HG03097 (cell line): ENCODE data around the gene SNAP47.

Experiments
- ATAC-seq: cut with Tn5 transposase; IDR thresholded peaks from one replicate; pipeline ENCODE4 v1.9.1; 2021; ENCODE audit not compliant: unreplicated experiment, low FRiP score

The SNAP47 gene

DNA sequence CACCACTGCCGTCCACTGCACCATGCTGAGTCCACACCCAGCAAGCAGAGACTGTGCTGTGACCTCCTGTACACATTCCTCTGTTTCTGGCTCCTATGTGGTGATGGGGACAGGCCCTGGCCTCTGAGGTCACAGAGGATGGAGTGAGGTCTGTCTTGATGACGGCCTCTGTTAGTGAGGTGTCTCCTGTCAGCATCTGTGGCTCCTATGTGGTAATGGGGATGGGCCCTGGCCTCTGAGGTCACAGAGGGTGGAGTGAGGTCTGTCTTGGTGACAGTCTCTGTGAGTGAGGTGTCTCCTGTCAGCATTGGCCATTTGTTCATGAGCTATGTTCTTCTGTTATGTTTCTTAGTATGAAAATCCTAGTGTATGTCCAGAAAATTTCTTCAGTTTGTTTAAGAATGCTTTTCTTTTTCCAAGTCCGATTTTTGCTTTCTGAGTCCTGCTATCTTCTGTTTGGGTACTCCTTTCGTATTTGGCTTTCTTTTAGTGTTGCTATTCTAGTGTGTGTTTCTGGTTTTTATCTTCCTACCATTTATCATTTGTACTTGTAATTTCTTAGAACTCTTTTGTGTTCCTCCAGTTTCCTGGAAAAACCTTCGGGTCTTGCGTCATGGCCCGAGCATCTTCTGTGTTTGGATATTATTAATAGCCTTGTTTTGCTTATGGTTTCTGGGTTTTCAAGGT lies 13.4 kb downstream of the SNAP47 start:
- no peak for ATAC-seq

DNA sequence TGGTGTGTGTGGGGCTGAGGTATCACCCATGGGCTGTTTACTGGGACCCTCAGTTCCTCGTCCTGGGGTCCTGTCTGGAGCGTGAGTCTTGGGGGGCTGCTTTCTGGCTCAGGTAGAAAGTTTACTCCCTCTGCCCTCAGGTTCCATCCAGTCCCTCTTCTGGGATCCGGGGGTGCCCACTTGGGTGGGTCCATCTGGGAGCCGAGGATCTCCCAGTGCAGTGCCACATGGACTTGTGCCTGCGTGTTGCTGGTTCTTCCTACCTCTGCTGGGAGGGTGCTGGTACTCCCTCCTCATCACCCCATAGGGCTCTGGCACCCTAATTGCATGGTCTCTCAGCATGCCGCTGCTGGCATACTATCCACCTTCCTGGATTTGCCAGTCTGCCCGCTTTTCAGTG lies 14.0 kb downstream of the SNAP47 start:
- ATAC-seq = no peak

DNA sequence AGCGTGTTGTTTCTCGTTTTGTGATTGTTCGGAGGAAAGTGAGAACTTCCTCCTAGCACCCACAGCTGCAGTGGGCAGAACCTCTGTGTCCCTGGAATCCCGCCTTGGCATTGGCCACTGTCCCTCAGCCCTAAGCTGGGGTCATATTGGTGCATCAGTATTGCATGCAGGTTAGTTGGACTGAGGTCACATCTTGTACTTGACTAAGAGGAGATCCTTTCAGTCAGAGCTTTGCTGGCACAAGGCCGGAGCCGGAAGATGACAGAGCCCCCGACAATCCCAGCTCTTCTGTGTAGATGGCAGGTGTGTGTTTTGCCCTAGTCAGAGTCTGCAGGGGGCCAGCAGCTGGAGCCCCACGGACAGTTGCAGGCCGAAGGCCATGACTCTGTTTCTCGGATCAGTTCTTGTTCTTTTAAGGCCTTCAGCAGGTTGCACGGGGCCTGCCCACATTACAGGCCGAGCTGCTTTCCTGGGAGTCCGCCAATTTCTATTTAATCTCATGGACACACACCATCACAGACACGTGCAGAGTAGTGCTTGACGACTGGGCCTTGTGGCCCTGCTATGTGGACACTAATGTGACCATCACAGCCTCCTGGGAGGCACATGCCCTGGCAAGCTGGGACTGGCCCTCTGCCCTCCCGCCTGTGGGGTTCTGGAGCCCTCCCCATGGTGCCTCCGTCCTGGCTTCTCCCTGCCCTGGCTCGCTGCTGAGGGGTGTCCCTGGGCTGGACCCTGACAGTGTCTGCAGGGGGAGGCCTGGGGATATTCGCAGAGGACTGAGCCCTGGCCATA lies 14.9 kb downstream of the SNAP47 start:
- ATAC-seq = no peak

DNA sequence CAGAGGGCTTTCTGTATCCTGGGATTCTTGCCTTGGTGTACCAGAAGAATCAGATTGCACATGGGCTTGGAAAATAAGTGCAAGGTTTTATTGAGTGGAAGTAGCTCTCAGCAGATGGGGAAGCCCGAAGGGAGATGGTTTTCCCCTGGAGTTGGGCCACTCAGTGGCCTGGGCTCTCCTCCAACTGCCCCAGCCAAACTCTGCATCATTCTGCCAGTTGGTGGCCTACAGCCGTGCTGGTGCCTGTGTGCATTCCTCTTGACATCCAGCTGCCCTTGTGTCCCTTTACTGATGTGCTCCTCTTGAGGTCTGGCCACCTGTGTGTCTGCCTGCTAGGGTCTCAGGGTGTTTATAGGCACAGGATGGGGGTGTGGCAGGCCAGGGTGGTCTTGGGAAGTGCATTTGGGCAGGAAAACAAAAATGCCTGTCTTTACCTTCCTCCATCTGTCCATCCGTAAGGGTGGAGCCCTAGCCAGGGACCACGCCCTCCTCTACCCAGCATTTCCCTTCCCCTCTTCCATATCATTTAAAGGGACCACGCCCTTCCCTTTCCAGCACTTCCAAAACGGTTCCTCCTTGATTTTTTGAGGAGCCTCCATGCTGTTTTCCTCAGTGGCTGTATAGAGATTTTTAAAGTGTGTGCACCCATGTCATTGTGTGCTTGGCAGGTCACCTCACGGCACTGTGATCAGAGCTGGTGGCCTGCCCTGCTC lies 18.9 kb downstream of the SNAP47 start:
- ATAC-seq = no peak

DNA sequence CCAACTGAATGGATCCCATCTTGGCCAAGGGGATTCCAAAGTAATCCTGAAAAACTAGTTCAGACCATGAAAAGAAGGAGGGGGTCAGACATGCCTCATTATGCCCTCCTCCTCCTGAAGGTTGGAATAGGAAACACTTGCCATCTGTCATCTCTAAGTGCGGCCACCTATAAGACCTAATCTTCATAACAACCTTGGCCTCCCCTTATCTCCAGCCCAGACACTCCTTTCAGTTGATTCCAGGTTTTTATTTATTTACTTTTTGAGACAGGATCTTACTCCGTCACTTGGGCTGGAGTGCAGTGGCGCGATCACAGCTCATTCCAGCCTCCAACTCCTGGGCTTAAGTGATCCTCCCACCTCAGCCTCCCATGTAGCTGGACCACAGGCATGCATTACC lies 19.7 kb downstream of the SNAP47 start:
- no peak for ATAC-seq

DNA sequence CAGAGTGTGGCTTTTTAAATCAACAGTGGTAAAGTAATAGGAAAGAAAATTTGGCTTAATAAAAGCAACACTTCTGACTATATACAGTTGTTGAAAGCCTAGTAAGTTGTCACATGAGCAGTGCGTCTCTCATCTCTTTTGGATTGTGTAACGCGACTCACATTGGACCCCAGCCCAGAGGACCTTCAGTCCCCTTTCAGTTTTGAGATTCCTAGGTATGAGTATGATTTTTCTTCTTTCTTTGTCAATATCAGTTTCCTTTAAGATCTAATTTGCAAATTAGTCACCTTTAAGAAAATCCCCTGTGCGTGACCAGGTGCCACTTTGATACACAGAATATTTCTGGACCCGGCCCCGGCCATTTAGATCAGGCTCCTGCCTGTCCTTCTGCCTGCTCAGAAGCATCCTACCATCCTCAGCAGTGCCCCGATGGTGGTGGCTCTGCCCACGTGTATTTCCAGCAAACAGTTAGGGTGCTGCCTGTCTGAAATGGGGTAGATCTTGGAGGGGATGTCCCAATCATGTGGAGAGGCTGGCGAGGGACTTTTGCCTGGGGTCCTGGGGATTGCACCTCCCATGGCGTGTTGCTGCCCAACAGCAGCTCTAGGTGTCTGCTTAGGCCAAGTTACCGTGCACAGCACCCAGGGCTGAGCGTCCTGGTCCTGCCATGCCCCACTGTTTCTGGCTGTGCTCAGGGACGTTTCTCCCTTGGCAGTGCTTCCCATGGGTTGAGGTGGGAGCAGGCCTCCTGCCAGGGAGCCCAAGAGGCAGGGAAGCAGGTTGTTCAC lies 21.1 kb downstream of the SNAP47 start:
- no peak for ATAC-seq

DNA sequence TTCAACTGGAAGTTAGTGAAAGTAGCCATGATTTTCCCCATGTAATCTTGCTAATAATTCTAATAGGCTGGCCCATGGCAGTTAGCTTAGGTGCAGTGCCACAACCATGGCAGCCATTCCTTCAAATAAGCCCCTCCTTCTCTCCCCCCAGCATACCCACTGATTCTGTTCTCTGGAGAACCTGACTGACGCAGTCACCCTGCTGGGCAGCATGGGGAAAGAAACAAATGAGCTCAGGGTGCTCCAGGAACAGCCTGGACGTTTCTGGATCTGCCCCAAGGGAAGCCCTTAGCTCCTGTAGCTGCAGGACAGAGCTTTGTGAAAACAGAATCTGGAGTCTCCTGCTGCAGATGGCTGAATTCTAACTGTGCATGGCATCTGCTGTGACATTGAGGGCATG lies 22.5 kb downstream of the SNAP47 start:
- no peak for ATAC-seq

DNA sequence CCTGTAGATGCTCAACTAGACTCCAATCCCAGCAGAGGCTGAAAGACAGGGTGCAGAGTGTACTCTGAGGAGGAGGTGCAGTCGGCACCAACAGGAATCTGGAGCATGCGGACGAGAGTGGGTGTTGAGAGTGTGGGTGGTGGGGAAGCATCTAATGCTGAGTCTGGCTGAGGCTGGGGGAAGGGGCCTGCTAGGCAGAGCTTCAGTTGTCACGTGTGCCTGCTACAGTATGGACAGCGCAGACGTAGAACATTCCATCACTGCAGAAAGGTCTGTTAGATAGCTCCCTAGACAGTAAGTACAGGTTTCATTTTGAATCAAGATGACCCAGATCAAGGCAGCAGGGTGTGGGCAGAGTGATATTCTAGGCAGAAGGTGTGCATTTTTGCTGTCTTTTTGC lies 23.1 kb downstream of the SNAP47 start:
- no peak for ATAC-seq

DNA sequence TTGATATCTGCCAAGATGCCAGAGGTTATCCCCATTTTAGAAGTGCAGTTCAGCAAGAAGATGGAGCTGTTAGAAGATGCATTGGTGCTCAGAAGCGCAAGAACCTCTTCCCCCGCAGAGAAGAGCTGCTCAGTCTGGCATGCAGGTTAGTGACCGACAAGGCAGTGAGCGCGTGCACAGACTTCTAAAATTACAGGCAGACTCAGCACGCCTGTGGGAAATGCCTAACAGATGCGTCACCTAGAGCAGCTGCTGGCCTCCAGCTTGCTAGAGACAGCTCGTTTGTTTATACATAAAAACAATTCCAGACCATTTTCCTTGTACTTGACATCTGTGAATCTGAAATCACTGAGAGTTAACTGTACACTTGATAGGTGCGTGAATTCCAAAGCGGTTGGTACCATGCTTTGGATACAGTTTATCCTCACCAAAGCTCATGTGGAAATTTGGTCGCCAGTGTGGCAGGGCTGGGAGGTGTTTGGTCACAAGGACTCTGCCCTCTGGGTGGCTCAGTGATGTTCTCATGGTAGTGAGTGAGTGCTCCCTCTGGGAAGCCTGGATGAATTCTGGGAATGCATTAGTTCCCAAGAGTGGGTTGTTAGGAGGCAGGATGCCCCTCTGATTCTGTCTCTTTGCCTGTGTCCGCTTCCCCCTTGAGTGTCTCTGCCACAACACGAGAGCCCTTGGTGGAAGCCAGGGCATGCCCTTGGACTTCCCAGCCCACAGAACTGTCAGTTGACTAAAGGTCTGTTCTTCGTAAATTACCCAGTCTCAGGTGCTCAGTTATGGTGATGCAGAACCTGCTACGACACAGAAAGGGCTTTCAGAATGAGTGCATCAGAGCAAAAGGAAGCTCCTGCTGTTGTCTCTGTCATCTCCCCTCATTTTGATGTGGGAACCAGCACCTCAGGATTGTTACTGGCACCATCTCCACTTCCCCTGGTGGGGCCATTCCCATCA lies 24.4 kb downstream of the SNAP47 start:
- no peak for ATAC-seq

DNA sequence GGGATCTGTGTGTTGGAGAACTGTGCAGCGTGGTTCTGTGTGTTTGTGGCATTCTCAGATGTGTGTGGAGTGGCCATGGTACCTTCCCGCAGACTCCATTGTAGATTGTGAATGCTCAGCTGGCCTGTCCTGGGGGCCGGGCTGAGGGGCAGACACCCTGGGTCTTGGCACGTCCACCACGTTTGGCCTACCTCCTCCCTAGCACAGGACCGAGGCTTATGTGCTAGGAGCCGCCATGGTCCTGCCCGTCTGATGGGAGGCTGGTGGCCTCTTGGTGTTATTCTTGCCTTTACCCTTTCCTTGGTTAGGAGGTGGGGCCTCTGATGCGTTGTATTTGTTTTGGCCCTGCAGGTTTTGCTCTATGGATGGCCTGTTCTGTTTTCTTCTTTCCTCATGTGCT lies 25.1 kb downstream of the SNAP47 start:
- ATAC-seq = no peak

DNA sequence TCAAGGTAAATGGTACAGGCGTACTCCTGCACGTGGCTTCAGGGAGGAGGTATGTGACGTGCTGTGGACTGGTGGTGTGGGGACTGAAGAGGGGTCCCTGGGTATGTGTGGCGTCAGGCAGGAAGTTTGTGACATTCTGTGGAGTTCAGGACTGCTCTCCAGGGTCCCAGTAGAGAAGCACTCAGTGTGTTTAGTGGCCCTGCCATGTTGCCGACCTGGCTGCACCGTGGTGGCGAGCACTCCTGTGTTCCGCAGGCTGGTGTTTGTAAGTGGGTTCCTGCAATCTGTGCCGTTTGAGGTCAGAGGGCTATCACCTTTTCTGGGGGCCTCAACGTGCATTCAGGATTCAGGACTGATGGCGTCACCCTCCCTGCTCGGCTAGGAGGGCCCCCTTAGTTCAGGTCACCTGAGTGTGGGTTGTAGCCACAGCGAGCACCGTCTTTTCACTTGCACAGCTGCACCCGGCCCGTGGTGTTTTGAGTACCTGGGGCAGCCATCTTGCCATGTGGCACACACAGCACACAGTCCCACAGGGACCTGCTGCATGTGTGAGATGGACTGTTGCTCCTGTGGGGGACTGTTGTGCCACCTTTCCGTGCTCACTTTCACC lies 26.5 kb downstream of the SNAP47 start:
- ATAC-seq = no peak

DNA sequence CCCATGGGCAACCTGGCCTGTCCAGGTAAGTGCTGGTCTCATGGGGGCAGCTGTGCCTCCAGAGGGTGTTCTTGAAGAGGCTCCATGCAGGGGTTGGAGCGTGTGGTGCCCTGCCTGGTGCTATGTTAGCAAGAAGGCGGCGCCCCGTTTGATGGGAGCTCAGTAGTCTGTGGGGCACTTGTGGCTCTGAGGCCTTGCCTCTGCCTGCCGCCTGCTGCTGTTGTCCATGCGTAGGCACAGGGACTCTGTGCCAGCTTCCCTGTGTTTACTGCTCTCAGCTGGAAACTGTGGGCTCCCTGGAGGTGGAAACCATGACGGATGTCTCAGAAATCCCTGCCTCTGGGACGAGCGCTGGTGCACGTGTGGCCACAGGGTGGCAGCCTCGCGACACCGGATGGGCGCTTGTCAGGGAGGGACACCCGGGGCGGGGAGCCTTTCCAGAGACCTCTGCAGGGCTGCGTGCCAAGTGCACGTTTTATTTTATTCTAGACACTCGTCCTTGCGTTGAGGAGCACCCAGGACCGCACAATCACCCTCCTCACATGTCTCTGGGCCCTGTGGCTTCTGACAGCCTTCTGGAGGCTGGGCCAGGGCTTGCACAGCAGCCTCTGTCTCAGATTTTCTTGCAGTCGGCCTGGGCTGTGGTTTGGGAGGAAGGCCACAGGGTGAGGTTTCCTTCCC lies 27.1 kb downstream of the SNAP47 start:
- ATAC-seq = no peak

DNA sequence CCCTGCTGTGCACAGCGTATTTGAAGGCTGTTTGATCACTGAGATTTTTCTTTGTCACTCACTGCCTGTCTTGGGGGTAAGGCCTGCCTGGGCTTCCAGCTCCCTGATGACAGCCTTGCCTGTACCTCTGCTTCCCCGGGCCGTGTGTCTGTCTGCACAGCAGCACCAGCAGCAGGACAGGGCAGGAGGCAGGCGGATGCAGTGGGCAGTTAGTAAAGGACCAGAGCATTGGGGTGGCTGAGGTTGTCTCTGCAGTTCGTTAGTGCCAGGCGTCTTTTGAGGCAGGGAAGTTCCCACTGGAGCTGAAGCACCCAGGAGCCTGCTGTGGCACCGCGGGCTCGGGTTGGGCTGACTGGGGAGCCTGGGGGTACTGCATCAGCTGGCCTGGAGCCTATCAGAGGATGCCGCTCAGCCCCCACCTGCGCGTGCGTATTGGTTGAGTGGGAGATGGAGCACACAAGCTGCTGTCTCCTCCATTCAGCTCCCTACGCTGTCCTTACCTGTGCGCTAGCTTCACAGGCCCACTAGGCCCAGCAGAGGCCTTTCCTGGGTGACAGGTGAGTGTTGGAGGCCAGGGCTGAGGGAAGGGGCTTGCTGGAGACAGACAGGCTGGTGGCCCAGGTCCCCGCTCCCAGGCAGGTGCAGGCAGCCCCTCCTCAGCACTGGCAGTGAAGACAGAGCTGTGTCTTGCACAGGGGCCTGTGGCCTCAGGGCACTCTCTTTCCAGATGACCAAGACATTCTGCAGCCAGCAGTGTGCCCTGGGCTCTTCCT lies 28.2 kb downstream of the SNAP47 start:
- no peak for ATAC-seq

DNA sequence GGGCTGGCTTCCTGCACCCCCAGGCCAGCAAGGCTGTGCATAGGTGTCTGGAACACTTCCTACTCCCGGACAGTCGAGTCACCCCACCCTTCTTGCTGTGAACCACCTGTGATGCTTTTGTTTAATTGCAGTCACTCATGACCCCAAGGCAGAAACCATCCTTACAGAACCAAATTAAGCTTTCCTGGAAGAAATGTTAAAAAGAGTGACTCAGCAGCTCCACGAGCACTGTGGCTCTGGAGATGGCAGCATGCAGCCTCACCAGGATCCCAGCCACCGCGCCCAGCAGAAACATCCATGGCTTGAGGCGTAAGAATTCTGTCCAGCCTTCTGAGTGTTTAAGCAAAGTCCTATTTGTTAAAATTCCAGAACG lies 28.8 kb downstream of the SNAP47 start:
- no peak for ATAC-seq

DNA sequence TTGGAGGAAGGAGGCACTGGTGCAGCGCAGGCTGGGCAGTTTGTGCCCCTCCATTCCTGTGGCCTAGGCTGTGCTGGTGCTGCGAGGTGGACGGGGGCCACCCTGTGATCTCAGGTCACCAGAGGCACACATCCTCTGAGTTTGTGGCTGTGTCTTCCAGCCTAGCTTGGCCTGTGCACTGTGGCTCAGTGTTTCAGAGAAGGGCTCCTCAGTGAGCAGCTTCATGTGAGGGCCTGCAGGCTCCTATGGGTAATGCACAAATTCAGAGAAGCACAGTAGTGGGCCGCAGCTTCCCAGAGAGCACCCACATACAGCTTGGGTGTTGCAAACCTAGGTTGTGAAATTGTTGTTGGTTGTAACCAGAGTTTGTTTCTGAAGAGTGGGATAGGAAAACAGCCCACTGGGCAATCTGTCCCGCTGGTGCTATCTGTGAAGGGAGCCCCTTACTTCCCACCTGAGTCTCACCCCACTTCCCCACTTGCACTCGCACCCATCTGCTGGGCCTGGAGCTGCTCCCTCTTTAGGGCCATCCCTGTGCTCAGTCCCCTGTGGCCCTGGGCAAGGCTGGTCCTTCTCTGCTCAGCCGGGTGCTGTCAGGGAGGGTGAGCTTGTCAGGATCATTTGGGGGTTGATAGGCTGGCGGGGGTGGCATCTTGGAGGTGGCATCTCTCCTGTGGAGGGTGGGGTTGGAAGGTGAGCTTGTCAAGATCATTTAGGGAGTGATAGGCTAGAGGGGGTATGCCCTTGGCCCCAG lies 30.2 kb downstream of the SNAP47 start:
- ATAC-seq = no peak

DNA sequence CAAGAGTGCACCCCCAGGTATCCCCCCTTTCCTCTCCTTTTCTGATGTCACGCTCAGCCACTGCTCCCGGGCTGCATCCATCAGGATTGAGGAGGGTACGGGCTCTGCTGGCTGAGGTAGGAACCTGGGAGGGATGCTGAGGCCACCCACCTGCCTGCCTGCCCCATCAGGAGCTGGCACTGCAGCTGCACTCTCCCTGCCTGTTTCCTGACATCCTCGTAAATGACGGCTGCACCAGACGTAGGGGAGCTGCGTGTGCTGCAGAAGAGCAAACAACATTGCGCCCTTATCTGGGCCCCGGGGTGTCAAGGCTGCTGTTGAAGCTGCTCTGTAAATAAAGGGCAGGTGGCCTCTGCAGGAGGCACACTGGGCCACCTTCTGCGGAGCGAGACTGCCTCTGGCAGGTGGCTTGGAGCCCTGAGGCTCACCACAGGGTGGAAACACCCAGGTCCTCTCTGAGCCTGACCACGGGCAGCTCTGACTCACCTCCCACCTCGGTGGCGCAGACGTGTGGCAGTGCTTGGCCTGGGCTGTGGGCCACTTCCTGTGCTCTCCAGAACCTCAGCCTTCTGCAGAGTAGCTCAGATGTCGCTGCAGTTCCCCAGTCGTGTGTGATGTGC lies 30.9 kb downstream of the SNAP47 start:
- ATAC-seq = no peak
